Activated naive CD8-positive, alpha-beta T cell treated with anti-CD3 and anti-CD28 coated beads for 36 hours (primary cell): ENCODE measurements around the gene DND1. TPM values are rescaled to one million over a fixed set of nuclear protein-coding genes. Genes with fewer than 3 reads are reported as not detected.
A peak's percentile ranks its signal among the peaks of the same experiment; 100 is the strongest.
"Not testable (repeated sequence)": the region's sequence is repeated elsewhere in the genome, so short reads cannot be mapped to it uniquely, and the experiment has no call there.

Experiments used
- DNase-seq: peaks from one replicate; pipeline ENCODE4 v3.0.0; 2021
- H3K27ac Mint-ChIP-seq: one replicate; pipeline ENCODE4 v1.8.0; 2022; ENCODE audit warnings: mild to moderate bottlenecking, moderate library complexity, mixed read lengths
- H3K27me3 Mint-ChIP-seq: one replicate; pipeline ENCODE4 v1.8.0; 2022; ENCODE audit warnings: mild to moderate bottlenecking, mixed read lengths
- H3K36me3 Mint-ChIP-seq: one replicate; pipeline ENCODE4 v1.8.0; 2021; ENCODE audit warnings: mild to moderate bottlenecking, mixed read lengths
- H3K4me1 Mint-ChIP-seq: one replicate; pipeline ENCODE4 v1.8.0; 2021; ENCODE audit warnings: mixed read lengths
- H3K4me3 Mint-ChIP-seq: one replicate; pipeline ENCODE4 v1.8.0; 2022; ENCODE audit warnings: mild to moderate bottlenecking, moderate library complexity, mixed read lengths
- H3K9me3 Mint-ChIP-seq: one replicate; pipeline ENCODE4 v1.8.0; 2022; ENCODE audit warnings: mixed read lengths
- total RNA-seq, 2 experiments: library from RNA; stranded (reverse); gene quantifications; one replicate each; pipeline ENCODE4 v1.2.3, GENCODE V29; 2021

The DND1 gene
- total RNA-seq, 2 experiments from 2014 or later: 2.7 to 3.7 TPM

DNA sequence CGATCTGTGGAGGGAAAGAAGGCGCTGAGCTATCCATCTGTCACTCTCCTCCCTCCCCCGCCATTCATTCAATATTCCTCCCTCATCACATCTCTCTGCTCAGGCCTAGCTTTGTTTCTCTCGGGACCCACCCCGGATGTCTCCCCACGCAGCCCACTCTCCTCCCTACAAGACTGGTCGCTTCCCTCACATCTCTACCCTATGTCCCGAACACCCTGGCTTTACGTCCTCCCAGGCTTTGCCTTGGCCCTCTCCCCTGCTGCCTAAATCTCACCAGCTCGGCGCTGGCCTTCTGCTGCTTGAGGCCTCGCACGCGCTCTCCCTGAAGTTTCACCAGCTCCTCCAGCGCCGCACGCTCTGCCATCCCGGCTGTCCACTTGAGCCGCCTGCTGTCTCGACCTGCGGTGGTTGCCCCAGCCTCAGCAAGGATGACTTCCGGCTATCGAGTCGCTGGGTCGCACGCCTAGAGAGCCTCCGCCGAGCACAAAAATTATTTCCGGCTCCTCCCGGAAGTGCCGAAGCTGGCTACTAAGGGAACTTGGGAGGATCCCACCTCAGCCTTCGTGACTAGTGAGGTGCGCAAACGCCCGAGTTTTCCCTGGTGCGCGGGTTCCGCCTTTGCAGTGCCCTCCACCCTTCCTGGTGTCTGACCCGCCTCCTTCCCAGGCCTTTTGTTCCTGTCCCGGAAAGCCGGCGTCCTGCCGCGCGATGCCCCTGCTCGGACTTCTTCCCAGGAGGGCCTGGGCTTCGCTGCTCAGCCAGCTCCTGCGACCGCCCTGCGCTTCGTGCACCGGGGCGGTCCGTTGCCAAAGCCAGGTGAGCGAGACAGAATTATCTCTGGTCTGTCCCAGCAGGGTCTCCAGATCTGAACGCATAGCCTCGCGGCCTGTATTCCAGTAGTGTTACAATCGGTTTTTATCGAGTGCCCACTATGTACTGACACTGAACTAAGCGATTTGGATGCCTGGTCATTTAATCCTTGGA is 17.9 kb upstream of the DND1 start, which contains the start of the genes HARS1 and HARS2:
TSS of gene HARS1 (minus strand) at position 430 of the 984 bp plus-strand sequence. CDS start at position 364, 66 bp downstream.
TSS of gene HARS2 (plus strand) at position 515 of the 984 bp plus-strand sequence. CDS start at position 709, 194 bp downstream.
- peak within 1 kb of the TSS; percentile 99 for H3K27ac Mint-ChIP-seq
- peak; percentile 87 for DNase-seq
- peaks cover 31% of the 10 kb centered on the region for H3K4me1 Mint-ChIP-seq
- peaks cover 18% of the 10 kb centered on the region for H3K36me3 Mint-ChIP-seq
- H3K4me3 Mint-ChIP-seq: peak within 1 kb of the TSS; percentile 100
- H3K27me3 Mint-ChIP-seq: no peaks in the 10 kb centered on the region
- no peaks in the 10 kb centered on the region for H3K9me3 Mint-ChIP-seq

GRCh38 chr5:140690376-140690932 is 17.1 kb upstream of the DND1 start:
- peaks cover 31% of the 10 kb centered on the region for H3K4me1 Mint-ChIP-seq
- no peaks in the 10 kb centered on the region for H3K27me3 Mint-ChIP-seq
- peaks cover 18% of the 10 kb centered on the region for H3K36me3 Mint-ChIP-seq
- H3K27ac Mint-ChIP-seq: peak overlapping the region; percentile 99
- DNase-seq: no peak
- no peaks in the 10 kb centered on the region for H3K9me3 Mint-ChIP-seq
- peak overlapping the region; percentile 100 for H3K4me3 Mint-ChIP-seq

- no peak overlapping the region for H3K27ac Mint-ChIP-seq
- H3K27me3 Mint-ChIP-seq: no peaks in the 10 kb centered on the region
- no peak overlapping the region for H3K4me3 Mint-ChIP-seq
Observed at GRCh38 chr5:140678993-140679392, 5.6 kb upstream of the DND1 start.

DNA sequence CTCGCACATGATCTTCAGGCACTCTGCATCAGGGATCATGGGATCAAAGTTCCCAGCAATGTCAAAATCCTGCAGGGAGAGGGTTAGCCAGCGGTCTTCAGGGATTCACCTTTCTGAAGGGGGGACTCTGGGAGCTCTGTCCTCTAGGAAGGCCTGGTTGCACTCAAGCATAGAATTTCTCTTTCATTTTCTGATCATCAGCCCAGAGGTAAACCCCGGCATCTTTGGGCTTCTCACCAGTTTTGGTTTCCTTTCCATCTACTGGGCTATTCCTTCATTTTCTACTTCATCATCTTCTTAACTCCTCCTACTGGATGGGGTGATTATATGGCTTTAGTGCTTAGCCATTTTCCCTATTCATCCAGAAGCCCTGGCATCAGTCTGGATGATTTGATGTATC is 4.6 kb upstream of the DND1 start:
- Mint-ChIP-seq H3K27ac (peak overlapping the region; percentile 25), H3K9me3 (no peaks in the 10 kb centered on the region), H3K36me3 (peaks cover 23% of the 10 kb centered on the region), H3K4me1 (peaks cover 7% of the 10 kb centered on the region), H3K27me3 (no peaks in the 10 kb centered on the region), H3K4me3 (no peak overlapping the region)
- no peak for DNase-seq

More at GRCh38 chr5:140678993-140679392, 5.6 kb upstream of the DND1 start:
- Mint-ChIP-seq H3K36me3 (peaks cover 26% of the 10 kb centered on the region), H3K4me1 (peaks cover 7% of the 10 kb centered on the region), H3K9me3 (no peaks in the 10 kb centered on the region)
- DNase-seq: no peak

- no peak for DNase-seq
- Mint-ChIP-seq H3K4me1 (peaks cover 7% of the 10 kb centered on the region), H3K9me3 (no peaks in the 10 kb centered on the region), H3K36me3 (peaks cover 25% of the 10 kb centered on the region), H3K27me3 (no peaks in the 10 kb centered on the region), H3K4me3 (no peak overlapping the region), H3K27ac (no peak overlapping the region)
Observed at GRCh38 chr5:140674629-140675028, 1.3 kb upstream of the DND1 start.

- Mint-ChIP-seq H3K36me3 (peaks cover 29% of the 10 kb centered on the region), H3K4me3 (no peak overlapping the region), H3K27ac (no peak overlapping the region), H3K9me3 (no peaks in the 10 kb centered on the region), H3K27me3 (no peaks in the 10 kb centered on the region), H3K4me1 (peaks cover 7% of the 10 kb centered on the region)
- DNase-seq: no peak
Observed at GRCh38 chr5:140674211-140674610, 835 bp upstream of the DND1 start.

DNA sequence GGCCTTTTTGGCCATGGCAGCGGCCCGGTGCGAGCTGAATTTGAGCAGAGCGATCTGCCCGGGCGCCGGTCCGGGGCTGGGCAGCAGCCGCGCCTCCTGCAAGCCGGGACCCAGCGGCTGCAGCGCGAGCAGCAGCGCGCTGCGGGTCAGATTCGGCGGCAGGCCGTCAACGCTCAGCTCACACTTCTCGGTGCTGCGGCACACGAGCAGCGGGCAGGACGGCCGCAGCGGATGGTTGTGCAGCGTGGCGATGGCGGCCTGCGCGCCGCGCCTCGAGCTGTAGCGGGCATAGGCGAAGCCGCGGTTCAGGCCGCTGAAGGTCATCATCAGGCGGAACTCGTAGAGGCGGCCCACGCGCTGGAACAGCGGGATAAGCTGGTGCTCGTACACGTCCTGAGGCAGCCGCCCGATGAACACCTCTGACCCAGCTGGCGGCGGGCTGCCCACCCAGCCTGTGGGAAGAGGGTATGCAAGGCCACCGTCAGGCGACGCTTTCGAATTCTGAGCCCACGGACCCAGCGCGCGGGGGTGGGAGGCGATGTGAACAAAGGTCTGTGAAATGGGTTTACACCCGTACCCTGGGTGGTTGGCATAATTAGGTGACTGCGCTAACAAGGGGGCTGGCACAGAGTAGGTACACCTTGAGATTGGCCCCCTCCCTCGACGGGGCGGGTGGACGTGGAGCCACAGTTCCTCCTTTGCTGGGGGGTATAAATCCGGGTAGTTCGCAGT is 755 bp downstream of the DND1 start:
- H3K36me3 Mint-ChIP-seq: peaks cover 29% of the 10 kb centered on the region
- no peak overlapping the region for H3K4me3 Mint-ChIP-seq
- no peaks in the 10 kb centered on the region for H3K4me1 Mint-ChIP-seq
- no peak overlapping the region for H3K27ac Mint-ChIP-seq
- no peaks in the 10 kb centered on the region for H3K27me3 Mint-ChIP-seq
- H3K9me3 Mint-ChIP-seq: no peaks in the 10 kb centered on the region
- DNase-seq: peak; percentile 22

DNA sequence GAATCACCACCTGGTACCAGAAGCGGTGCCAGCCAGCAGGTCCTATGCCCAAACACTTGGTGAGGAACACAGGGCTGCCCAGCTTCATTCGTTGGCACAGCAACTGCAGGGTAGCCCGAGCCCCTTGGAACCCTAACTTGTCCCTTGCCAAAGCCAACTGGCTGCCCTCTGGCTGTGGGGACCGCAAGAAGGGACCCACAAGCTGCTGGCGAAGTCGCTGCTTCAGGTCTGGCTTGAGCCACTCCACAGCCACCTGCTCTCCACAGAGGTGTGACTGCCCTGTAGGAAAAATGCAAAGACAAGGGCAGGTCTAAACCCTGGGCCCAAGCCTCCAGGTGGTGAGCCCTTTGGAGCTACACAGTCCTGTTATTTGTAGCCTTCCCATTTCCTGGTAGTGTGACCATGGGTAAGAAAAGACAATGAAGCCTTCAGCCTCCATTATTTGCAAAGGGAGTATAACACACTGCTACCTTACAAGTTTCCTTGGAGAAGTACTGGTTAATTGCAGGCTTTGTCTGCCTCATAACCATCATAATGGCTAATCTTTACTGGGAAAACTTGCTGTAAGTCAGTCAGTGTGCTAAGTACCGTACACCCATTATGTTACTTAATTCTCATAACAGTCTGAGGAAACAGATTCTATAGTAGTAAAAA is 1.8 kb downstream of the DND1 start:
- Mint-ChIP-seq H3K4me3 (no peak overlapping the region), H3K9me3 (no peaks in the 10 kb centered on the region), H3K27me3 (no peaks in the 10 kb centered on the region), H3K36me3 (peaks cover 28% of the 10 kb centered on the region), H3K27ac (no peak overlapping the region), H3K4me1 (peaks cover 8% of the 10 kb centered on the region)
- DNase-seq: no peak

- peaks cover 31% of the 10 kb centered on the region for H3K36me3 Mint-ChIP-seq
- H3K4me3 Mint-ChIP-seq, DNase-seq, H3K27ac Mint-ChIP-seq, H3K9me3 Mint-ChIP-seq, H3K27me3 Mint-ChIP-seq: not testable (repeated sequence)
- H3K4me1 Mint-ChIP-seq: peaks cover 12% of the 10 kb centered on the region
Observed at GRCh38 chr5:140671035-140671434, 2.3 kb downstream of the DND1 start.

DNA sequence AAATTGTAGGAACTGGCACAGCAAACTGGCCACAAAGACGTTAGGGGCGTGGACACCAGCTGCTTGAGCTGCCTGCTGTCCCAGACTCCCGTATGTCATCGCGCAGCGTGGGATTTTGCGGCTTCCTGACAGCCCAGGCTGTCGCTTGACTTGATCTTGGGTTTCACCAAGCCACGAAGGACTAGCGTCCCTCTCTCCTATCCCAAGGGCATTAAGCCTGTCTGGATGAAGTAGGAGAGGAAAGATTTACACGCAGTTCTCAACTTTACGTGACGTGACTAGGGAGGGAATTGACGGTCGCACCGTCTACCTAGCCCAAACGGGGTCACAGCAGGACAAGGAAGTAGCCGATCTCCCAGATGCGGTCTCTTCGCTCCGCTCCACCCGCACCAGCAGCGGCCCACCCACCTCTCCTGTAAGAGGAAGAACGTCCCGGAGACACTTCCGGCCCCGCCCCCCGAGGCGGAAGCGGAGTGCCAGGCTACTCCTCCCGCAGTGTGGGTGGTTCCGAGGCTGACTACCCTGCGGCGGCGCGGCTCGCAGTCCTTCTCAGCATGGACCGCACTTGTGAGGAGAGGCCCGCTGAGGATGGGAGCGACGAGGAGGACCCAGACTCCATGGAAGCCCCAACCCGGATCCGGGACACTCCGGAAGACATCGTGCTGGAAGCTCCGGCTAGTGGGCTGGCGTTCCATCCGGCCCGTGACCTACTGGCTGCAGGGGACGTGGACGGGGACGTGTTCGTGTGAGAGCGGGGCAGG is 8.8 kb downstream of the DND1 start, which contains the start of gene WDR55:
TSS of gene WDR55 (plus strand) at position 546 of the 761 bp plus-strand sequence. CDS start at position 555, 9 bp downstream.
- Mint-ChIP-seq H3K36me3 (peaks cover 55% of the 10 kb centered on the region), H3K9me3 (no peaks in the 10 kb centered on the region), H3K27ac (peak within 1 kb of the TSS; percentile 94), H3K4me1 (peaks cover 21% of the 10 kb centered on the region), H3K4me3 (peak within 1 kb of the TSS; percentile 98), H3K27me3 (no peaks in the 10 kb centered on the region)
- DNase-seq: peak; percentile 98

DNA sequence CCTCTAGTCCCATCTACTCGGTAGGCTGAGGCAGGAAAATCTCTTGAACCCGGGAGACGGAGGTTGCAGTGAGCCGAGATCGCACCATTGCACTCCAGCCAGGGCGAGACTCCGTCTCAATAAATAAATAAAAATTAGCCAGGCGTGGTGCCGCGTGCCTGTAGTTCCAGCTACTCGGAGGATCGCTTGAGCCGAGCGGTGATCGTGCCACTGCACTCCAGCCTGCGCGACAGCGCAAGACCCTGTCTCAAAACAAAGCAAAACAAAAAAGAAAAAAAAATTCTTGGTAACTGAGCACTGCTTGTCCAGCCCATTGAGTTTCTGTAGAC is 9.4 kb downstream of the DND1 start:
- Mint-ChIP-seq H3K27me3 (no peaks in the 10 kb centered on the region), H3K4me3 (peak overlapping the region; percentile 98), H3K27ac (peak overlapping the region; percentile 94), H3K4me1 (peaks cover 21% of the 10 kb centered on the region), H3K36me3 (peaks cover 52% of the 10 kb centered on the region), H3K9me3 (no peaks in the 10 kb centered on the region)
- no peak for DNase-seq

DNA sequence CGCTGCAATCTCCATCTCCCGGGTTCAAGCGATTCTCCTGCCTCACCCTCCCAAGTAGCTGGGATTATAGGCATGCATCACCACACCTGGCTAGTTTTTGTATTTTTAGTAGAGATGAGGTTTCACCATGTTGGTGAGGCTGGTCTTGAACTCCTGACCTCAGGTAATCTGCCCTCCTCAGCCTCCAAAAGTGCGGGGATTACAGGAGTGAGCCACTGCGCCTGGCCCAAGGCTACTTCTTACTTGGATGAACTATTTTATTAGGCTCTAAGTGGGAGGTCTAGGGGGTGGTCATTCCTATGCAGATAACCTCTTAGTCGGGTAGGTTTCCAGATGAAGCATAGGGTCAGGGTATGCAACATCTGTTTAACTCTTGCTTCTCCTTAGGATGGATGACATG is 13.0 kb downstream of the DND1 start:
- H3K9me3 Mint-ChIP-seq, H3K4me1 Mint-ChIP-seq, H3K27ac Mint-ChIP-seq, H3K4me3 Mint-ChIP-seq, DNase-seq, H3K27me3 Mint-ChIP-seq: not testable (repeated sequence)
- peaks cover 35% of the 10 kb centered on the region for H3K36me3 Mint-ChIP-seq

DNA sequence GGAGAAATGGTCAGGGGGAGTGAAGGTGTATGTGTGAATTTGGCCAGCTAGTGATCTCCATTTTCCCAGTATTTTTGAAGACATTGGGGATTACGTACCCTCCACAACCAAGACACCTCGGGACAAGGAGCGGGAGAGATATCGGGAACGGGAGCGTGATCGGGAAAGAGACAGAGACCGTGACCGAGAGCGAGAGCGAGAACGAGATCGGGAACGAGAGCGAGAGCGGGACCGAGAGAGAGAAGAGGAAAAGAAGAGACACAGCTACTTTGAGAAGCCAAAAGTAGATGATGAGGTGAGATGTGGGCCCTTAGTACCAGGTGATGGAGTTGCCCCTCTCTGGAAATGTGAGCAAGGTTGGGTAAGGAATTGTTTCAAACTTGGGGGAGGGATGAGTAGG is 14.5 kb downstream of the DND1 start:
- DNase-seq: no peak
- H3K27ac Mint-ChIP-seq: no peak overlapping the region
- H3K4me3 Mint-ChIP-seq: no peak overlapping the region
- H3K9me3 Mint-ChIP-seq: no peaks in the 10 kb centered on the region
- peaks cover 33% of the 10 kb centered on the region for H3K36me3 Mint-ChIP-seq
- H3K4me1 Mint-ChIP-seq: peaks cover 6% of the 10 kb centered on the region
- H3K27me3 Mint-ChIP-seq: no peaks in the 10 kb centered on the region

- H3K27me3 Mint-ChIP-seq: peaks cover 3% of the 10 kb centered on the region
- H3K36me3 Mint-ChIP-seq: peaks cover 33% of the 10 kb centered on the region
- DNase-seq: no peak
- H3K4me3 Mint-ChIP-seq: peak overlapping the region; percentile 100
- H3K27ac Mint-ChIP-seq: peak overlapping the region; percentile 98
- no peaks in the 10 kb centered on the region for H3K9me3 Mint-ChIP-seq
- H3K4me1 Mint-ChIP-seq: peaks cover 36% of the 10 kb centered on the region
Observed at GRCh38 chr5:140647042-140647419, 26.3 kb downstream of the DND1 start.
